ENCODE results near the gene DOCK8. TPM values are rescaled to one million over a fixed set of nuclear protein-coding genes. Genes with fewer than 3 reads are reported as not detected.

Gene DOCK8
- total RNA-seq, 1 donor from 2014 or later = 8.9 TPM

DNA sequence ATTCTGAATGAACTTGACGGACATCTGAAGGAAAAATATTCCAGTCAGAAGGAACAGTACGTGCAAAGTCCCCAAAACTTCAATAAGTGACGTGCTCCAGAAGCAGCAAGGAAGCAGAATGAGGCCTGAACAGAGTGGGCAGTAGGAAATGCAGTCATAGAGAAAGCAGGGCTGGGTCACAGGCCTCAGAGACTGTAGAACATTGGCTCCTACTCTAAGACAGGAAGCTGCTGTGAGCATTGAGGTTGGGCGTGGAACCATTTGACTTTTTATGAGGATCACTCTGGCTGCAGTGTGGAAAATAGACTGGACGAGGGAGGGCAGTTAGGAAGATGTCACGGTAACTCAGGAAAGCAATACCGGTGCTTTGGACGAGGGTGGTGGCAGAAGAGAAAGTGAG is 64.0 kb downstream of the DOCK8 start:
- no peaks in the 10 kb centered on the region for H3K36me3 ChIP-seq
- intact Hi-C loops (cut with DNase I) = no loop called here
- H3K4me1 ChIP-seq = no peaks in the 10 kb centered on the region
- no peak overlapping the region for H3K4me3 ChIP-seq
- H3K9me3 ChIP-seq = no peaks in the 10 kb centered on the region
- TF ChIP-seq CTCF (IDR thresholded peaks at IDR 0.05) = no peak
- no peak for DNase-seq (ENCODE audit: low spot score in 2 of 2)
- no peaks in the 10 kb centered on the region for H3K27me3 ChIP-seq
- H3K27ac ChIP-seq = peak overlapping the region in 1 of 2 donors; percentile 15

- no peaks in the 10 kb centered on the region for H3K27me3 ChIP-seq
- no peaks in the 10 kb centered on the region for H3K36me3 ChIP-seq
- H3K4me3 ChIP-seq = no peak overlapping the region
- intact Hi-C loops (cut with DNase I) = no loop called here
- H3K4me1 ChIP-seq = no peaks in the 10 kb centered on the region
- no peak overlapping the region for H3K27ac ChIP-seq
- no peak for DNase-seq (ENCODE audit: low spot score in 2 of 2)
- no peak for TF ChIP-seq CTCF (IDR thresholded peaks at IDR 0.05)
- no peaks in the 10 kb centered on the region for H3K9me3 ChIP-seq
Measured at GRCh38 chr9:279674-280073, 65.0 kb downstream of the DOCK8 start.

- Histone ChIP-seq H3K4me1 (no peaks in the 10 kb centered on the region), H3K27me3 (no peaks in the 10 kb centered on the region), H3K4me3 (no peak overlapping the region), H3K36me3 (no peaks in the 10 kb centered on the region), H3K9me3 (no peaks in the 10 kb centered on the region), H3K27ac (no peak overlapping the region)
- intact Hi-C loops (cut with DNase I) = no loop called here
- DNase-seq (ENCODE audit: low spot score in 2 of 2) = no peak
- no peak for TF ChIP-seq CTCF (IDR thresholded peaks at IDR 0.05)
Measured at GRCh38 chr9:281741-282645, 67.3 kb downstream of the DOCK8 start.

GRCh38 chr9:286071-286740 is 71.5 kb downstream of the DOCK8 start:
- Histone ChIP-seq H3K4me1 (no peaks in the 10 kb centered on the region), H3K36me3 (no peaks in the 10 kb centered on the region), H3K27me3 (no peaks in the 10 kb centered on the region), H3K4me3 (no peak overlapping the region), H3K27ac (no peak overlapping the region), H3K9me3 (no peaks in the 10 kb centered on the region)
- no peak for TF ChIP-seq CTCF (IDR thresholded peaks at IDR 0.05)
- DNase-seq (ENCODE audit: low spot score in 2 of 2) = no peak
- intact Hi-C loops (cut with DNase I) = no loop called here

DNA sequence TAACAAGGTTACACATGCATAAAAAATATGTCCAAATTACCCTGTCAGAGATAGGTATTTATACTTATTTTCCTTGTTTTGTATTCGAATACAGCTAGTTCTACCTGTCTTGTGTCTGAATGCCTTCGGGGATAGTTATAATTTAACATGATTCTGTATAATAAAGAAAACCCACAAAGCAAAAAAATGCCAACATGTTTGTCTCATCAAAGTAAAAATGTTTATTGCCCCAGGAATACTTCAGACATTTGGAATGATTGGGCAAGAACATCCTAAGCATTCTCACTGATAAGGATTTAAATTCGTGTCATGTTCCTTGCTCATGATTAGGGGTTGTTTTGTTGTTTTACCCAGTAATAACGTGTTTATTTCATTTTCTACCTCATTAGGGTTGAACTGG is 74.5 kb downstream of the DOCK8 start:
- H3K36me3 ChIP-seq = no peaks in the 10 kb centered on the region
- H3K27me3 ChIP-seq = no peaks in the 10 kb centered on the region
- intact Hi-C loops (cut with DNase I) = no loop called here
- H3K9me3 ChIP-seq = no peaks in the 10 kb centered on the region
- H3K4me1 ChIP-seq = no peaks in the 10 kb centered on the region
- no peak overlapping the region for H3K27ac ChIP-seq
- H3K4me3 ChIP-seq = no peak overlapping the region
- no peak for TF ChIP-seq CTCF (IDR thresholded peaks at IDR 0.05)
- DNase-seq (ENCODE audit: low spot score in 2 of 2) = no peak

Measured in ascending aorta (tissue), 2 donors.